Bronchial epithelial cell (primary cell): ENCODE results near the gene PPCDC. TPM values are rescaled to one million over a fixed set of nuclear protein-coding genes. Genes with fewer than 3 reads are reported as not detected.

ENCODE experiments used
- DNase-seq: peaks from one replicate; pipeline ENCODE4 v3.0.0-alpha.2; 2010; ENCODE audit warnings: low read depth
- FAIRE-seq: peaks from 2 replicates; lab custom pipeline; 2011; peaks lifted over from hg19 to GRCh38; lab: Jason Lieb, UNC
- H3K27me3 ChIP-seq: 2 replicates; pipeline ENCODE4 v1.5.1; 2011; ENCODE audit warnings: low read length; ENCODE audit not compliant: control insufficient read depth, insufficient read depth
- H3K36me3 ChIP-seq: 2 replicates; pipeline ENCODE4 v1.5.1; 2011; ENCODE audit warnings: low read length; ENCODE audit not compliant: control insufficient read depth, insufficient read depth
- H3K4me3 ChIP-seq: 2 replicates; pipeline ENCODE4 v1.5.1; 2011; ENCODE audit warnings: mild to moderate bottlenecking, low read depth, low read length, control low read depth
- total RNA-seq: library from RNA; depleted of rRNA; stranded (reverse); fragments of >200 nt; gene quantifications from 2 replicates; pipeline ENCODE4 v1.2.1, GENCODE V29; 2014
- TF ChIP-seq, protein P1 (sequence below): IDR thresholded peaks from 2 replicates; pipeline ENCODE4 v1.5.1; 2011; ENCODE audit warnings: mild to moderate bottlenecking, moderate library complexity, low read length, control low read depth, inconsistent platforms; ENCODE audit not compliant: insufficient read depth, severe bottlenecking

PPCDC gene, protein sequence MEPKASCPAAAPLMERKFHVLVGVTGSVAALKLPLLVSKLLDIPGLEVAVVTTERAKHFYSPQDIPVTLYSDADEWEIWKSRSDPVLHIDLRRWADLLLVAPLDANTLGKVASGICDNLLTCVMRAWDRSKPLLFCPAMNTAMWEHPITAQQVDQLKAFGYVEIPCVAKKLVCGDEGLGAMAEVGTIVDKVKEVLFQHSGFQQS
- total RNA-seq, result 13.2 and 14.8 TPM in 2 replicates

GRCh38 chr15:75023181-75023871, at the start of gene PPCDC:
Gene PPCDC (plus strand): TSS chr15:75023590. CDS start chr15:75028319, 4,729 bp downstream.
- Histone ChIP-seq H3K27me3 (no peaks in the 10 kb centered on the region), H3K36me3 (no peaks in the 10 kb centered on the region), H3K4me3 (peak within 1 kb of the TSS; percentile 92)
- no peak for FAIRE-seq
- DNase-seq, result peak; percentile 85
- TF ChIP-seq, protein P1, sequence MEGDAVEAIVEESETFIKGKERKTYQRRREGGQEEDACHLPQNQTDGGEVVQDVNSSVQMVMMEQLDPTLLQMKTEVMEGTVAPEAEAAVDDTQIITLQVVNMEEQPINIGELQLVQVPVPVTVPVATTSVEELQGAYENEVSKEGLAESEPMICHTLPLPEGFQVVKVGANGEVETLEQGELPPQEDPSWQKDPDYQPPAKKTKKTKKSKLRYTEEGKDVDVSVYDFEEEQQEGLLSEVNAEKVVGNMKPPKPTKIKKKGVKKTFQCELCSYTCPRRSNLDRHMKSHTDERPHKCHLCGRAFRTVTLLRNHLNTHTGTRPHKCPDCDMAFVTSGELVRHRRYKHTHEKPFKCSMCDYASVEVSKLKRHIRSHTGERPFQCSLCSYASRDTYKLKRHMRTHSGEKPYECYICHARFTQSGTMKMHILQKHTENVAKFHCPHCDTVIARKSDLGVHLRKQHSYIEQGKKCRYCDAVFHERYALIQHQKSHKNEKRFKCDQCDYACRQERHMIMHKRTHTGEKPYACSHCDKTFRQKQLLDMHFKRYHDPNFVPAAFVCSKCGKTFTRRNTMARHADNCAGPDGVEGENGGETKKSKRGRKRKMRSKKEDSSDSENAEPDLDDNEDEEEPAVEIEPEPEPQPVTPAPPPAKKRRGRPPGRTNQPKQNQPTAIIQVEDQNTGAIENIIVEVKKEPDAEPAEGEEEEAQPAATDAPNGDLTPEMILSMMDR, result no peak

- H3K27me3 ChIP-seq, result no peaks in the 10 kb centered on the region
- TF ChIP-seq, protein P1, result no peak
- FAIRE-seq (no peak), DNase-seq (no peak)
- no peaks in the 10 kb centered on the region for H3K36me3 ChIP-seq
- H3K4me3 ChIP-seq, result no peak overlapping the region
These were observed 47.2 kb upstream of the PPCDC start for GRCh38 chr15:74976159-74976558.

GRCh38 chr15:74977599-74977998, 45.8 kb upstream of the PPCDC start:
- FAIRE-seq, result no peak
- Histone ChIP-seq H3K4me3 (no peak overlapping the region), H3K27me3 (no peaks in the 10 kb centered on the region), H3K36me3 (no peaks in the 10 kb centered on the region)
- TF ChIP-seq, protein P1, result no peak
- DNase-seq, result no peak

DNA sequence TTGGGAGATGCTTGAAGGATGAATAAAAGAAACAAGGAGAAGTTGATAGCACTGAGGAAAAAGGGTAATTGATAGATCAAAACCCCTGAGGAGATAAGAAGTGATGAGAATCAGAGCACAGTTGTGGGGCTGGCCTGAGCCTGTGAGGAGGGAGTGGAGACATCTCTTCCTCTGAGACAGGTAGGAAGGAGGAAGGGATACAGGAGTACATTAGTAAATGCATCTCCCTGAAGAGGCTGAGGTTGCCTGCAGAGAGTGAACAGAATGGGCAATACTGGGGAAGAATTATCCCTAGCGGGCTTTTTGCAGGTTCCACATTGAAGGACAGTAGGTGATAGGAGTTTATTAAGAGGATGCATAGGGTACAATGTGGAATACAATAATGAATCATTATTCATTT, 45.3 kb upstream of the PPCDC start:
- H3K4me3 ChIP-seq, result no peak overlapping the region
- no peaks in the 10 kb centered on the region for H3K36me3 ChIP-seq
- DNase-seq, result no peak
- H3K27me3 ChIP-seq, result no peaks in the 10 kb centered on the region
- FAIRE-seq, result no peak
- TF ChIP-seq, protein P1, result no peak

DNA sequence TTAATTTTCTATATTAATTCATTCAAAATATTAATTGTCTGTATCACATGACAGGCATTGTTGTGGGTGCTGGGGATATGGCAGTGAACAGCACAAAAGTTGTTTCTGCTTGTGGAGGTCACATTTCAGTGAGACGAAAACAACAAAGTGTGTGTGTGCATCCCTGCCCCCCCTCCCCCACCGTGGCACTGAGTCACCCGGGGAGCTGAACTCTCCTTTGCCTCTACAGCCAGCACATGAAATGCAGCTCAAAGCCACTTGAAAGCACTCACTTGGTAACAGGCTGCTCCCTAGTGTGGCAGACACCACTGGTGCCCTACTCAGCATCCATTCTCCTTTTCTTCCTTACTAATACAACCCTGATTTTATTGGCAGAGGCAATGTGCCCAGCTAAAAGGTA, 44.9 kb upstream of the PPCDC start:
- Histone ChIP-seq H3K4me3 (no peak overlapping the region), H3K36me3 (no peaks in the 10 kb centered on the region), H3K27me3 (no peaks in the 10 kb centered on the region)
- TF ChIP-seq, protein P1, result no peak
- no peak for FAIRE-seq
- peak; percentile 18 for DNase-seq

DNA sequence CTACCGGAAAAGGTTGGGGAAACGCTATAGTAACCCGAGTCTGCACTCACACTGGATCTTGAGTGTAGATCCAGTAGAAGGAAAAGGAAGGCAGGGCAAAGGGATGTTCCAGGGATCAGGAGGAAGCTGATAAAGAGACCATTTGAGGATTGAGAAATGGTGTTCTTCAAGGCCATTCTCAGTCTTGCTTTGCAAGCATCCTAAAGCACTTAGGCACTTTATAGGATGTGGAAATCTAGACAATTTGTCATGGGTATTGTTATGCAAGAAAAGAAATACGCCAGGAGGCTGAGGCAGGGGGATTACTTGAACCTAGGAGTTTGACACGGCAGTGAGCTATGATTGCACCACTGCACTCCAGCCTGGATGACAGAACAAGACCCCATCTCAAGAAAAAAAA, 41.2 kb upstream of the PPCDC start:
- TF ChIP-seq, protein P1, result no peak
- Histone ChIP-seq H3K27me3 (peaks cover 1% of the 10 kb centered on the region), H3K36me3 (no peaks in the 10 kb centered on the region), H3K4me3 (no peak overlapping the region)
- DNase-seq (no peak), FAIRE-seq (no peak)
